Measurements from ENCODE around the gene SPTLC2.

SPTLC2 gene

DNA sequence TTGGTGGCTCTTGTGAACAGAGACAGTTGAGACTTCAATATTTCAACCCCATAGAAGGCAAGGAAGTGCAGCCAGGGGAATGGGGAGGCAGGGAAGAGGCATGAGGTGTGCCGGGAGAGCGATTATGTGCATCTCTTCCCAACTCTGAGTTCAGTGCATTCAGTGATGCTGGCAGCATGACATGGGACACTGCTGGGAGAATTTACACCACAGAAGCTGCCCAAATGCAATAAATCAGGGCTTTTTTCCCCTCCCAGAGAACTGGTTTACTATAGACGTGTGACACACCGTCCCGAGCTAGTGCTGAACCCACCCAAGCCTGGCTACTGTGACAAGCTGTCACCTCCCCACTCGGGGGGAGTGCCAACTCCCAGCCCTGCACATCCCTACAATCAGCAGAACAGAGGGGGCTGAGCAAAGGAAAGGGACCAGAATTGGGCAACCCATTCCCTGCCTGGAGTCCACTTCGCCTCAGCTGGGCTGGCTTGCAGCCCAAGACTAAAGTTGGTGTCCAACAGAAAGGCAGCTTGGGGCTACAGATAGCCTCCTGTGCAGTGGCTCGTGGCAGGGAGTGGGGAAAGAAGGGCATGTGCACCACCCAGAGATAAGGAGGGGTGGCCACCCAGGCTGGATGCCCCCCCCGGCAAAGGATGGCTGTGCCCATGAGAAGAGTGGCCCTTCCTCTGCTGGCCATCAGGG is 141.8 kb downstream of the SPTLC2 start:
- DNase-seq (ENCODE audit: low read depth in 1 of 2, low spot score in 1 of 2): no peak

DNA sequence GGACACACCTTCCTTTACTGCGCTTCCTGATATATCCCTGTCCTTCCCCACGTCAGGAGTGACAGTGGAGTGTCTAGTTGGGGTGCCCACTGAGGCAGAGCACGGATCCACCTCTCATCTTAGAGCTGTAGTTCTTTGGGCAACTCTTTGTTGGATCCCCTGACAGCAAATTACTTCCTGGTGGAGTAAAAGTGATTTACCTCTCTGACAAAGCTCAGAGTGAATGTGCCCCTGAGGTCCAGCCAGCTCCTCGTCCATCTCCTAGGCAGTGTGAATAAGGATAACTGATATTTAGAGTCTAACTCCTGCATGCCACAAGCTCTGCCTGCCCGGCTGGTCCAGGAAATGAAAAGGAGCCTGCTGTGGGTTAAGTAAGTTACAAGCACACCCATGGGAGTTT is 142.5 kb downstream of the SPTLC2 start:
- no peak for DNase-seq (ENCODE audit: low read depth in 1 of 2, low spot score in 1 of 2)

GRCh38 chr14:77470224-77470870 is 146.1 kb downstream of the SPTLC2 start:
- DNase-seq (ENCODE audit: low read depth in 1 of 2, low spot score in 1 of 2): no peak

GRCh38 chr14:77469539-77469938 is 146.9 kb downstream of the SPTLC2 start:
- no peak for DNase-seq (ENCODE audit: low read depth in 1 of 2, low spot score in 1 of 2)

GRCh38 chr14:77469067-77469505 is 147.4 kb downstream of the SPTLC2 start:
- DNase-seq (ENCODE audit: low read depth in 1 of 2, low spot score in 1 of 2): no peak

GRCh38 chr14:77467801-77468200 is 148.6 kb downstream of the SPTLC2 start:
- no peak for DNase-seq (ENCODE audit: low read depth in 1 of 2, low spot score in 1 of 2)

- DNase-seq (ENCODE audit: low read depth in 1 of 2, low spot score in 1 of 2): peak; percentile 9 to 48
These were observed 157.2 kb downstream of the SPTLC2 start for GRCh38 chr14:77459072-77459723.

- DNase-seq (ENCODE audit: low read depth in 1 of 2, low spot score in 1 of 2): peak; percentile 12 to 14
These were observed 158.0 kb downstream of the SPTLC2 start for GRCh38 chr14:77458249-77458950.

DNA sequence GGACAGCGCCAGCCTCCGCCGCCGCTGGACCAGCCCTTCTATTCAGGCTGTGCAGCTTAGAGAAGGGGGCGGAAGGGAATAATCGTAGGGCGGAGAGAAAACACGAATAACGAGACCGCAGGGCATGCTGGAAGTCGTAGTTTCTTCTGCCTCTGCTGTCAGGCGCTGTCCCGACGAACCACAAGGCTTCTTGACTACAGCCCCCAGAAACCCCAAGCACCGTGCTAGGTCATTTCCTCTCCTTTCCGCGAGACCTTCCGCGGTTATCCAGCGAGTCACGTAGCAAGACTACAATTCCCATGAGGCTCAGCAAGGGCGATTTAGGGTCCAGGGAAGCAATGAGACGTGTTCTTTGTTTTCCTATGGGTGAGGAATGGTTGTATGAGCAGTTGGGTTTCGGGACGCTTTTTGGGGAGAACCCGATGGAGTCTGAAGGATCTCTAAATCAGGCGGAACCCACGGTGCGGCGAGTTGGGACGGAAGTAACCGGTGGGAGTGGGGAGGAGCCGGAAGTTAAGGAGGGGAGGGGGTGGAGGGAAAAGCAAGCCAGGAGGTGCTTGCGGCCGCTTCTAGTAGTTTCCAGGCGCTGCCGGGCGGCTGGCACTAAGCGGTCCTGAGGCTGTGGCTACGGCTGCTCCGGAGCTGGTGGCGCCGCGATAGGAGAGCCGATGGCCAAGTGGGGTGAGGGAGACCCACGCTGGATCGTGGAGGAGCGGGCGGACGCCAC is 158.8 kb downstream of the SPTLC2 start, which contains the start of the genes AHSA1 and VIPAS39:
Gene AHSA1, plus strand, starts transcription at position 572 of the 727 bp plus-strand sequence. Its CDS starts 97 bp downstream, at position 669.
Gene VIPAS39, minus strand, starts transcription at position 80 of the 727 bp plus-strand sequence. CDS start 3,499 bp downstream, outside the sequence.
- peak; percentile 80 to 94 for DNase-seq (ENCODE audit: low read depth in 1 of 2, low spot score in 1 of 2)

DNA sequence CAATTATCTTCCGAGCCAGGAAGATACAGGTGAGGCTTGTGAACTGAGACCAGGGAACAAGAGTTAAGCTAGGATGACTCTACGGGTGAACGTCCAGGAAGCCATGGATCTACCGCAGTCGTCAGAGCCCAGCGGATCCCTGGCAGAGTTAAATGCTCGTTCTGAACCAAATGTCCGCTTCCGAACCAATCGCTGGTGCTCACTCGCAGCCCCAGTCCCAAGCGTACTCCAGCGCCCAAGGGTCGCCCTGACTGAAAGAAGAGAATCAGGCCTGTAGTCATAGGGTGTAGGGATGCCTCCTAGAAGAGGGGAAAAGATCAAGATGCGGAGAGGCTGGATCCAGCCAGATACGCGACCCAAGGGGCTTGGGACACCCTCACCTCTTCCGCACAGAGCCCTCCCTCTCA is 159.3 kb downstream of the SPTLC2 start:
- no peak for DNase-seq (ENCODE audit: low read depth in 1 of 2, low spot score in 1 of 2)

All from activated CD4-positive, alpha-beta T cell treated with anti-CD3 and anti-CD28 coated beads, Interleukin-2, amount 50 U/mL, for 24 hours (primary cell).